GM19455 (cell line): ENCODE results near the gene C1orf141.
A peak's percentile ranks its signal among the peaks of the same experiment; 100 is the strongest.
"Not testable (repeated sequence)": the region's sequence is repeated elsewhere in the genome, so short reads cannot be mapped to it uniquely, and the experiment has no call there.

ENCODE experiments used
- ATAC-seq: cut with Tn5 transposase; IDR thresholded peaks from one replicate; pipeline ENCODE4 v1.9.1; 2021; ENCODE audit not compliant: unreplicated experiment

Gene C1orf141

DNA sequence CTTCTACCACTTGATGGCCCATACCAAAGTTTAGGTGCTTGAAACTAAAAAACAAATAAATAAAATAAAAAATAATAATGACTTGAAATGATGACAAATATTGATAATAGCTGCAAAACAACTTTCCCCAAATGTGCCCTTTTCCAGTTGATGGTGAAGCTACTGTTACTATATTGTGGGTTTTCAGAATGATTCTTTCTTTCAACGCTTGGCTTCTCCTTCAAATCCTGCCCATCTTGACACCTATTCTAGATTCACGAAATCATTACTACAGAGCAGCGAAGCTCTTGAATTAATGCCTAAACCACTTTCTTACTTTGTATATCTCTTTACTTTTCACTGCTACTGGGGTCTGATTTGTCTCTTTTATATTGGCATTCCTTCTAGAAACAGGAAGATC is 9.2 kb upstream of the C1orf141 start:
- no peak for ATAC-seq

- no peak for ATAC-seq
Measured at GRCh38 chr1:67142931-67143330, 8.2 kb upstream of the C1orf141 start.

GRCh38 chr1:67141832-67142231 is 7.1 kb upstream of the C1orf141 start:
- not testable (repeated sequence) for ATAC-seq

- ATAC-seq: no peak
Measured at GRCh38 chr1:67140460-67140859, 5.7 kb upstream of the C1orf141 start.

- ATAC-seq: no peak
Measured at GRCh38 chr1:67138813-67139499, 4.2 kb upstream of the C1orf141 start.

- no peak for ATAC-seq
Measured at GRCh38 chr1:67137307-67137753, 2.6 kb upstream of the C1orf141 start.

DNA sequence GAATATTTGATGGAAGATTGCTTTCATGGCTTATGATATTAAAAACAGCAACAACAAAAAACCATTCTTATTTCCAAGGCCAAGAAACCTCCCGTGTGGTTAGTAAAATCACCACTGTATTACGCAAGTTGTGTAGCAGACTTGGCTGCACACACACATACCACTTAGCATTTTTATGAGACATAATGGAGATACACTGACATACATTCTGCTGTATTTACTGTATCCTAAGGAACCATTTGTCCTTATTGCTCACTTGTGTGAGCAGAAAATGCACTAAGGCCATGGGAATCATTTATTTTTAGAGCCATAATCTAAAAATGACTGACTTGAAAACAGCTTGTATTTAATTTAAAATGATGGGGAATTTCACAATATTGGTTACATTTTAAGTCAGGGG is 584 bp upstream of the C1orf141 start:
- no peak for ATAC-seq

- no peak for ATAC-seq
Measured at GRCh38 chr1:67133177-67133576, 1.6 kb downstream of the C1orf141 start.

- ATAC-seq: no peak
Measured at GRCh38 chr1:67130673-67131072, 4.1 kb downstream of the C1orf141 start.

DNA sequence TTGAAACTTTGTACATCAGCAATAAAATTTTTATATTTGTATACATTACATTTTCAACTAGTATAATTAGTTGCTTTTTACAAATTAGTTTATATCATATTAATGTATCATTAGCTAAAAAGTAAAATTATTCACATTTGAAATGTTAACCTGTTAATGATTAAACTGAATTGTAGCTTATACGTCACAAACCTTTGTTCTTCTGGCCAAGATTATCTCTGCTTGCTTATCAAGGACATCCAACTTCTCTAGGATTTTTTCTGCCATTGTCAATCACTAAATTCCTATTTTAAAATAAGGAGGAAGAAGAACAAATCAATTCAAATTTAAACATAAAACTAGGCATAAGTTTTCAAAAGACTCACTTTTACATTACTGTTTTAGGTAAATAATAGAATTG is 7.8 kb downstream of the C1orf141 start:
- ATAC-seq: no peak

- ATAC-seq: no peak
Measured at GRCh38 chr1:67126111-67126746, 8.5 kb downstream of the C1orf141 start.

GRCh38 chr1:67124455-67124854 is 10.3 kb downstream of the C1orf141 start:
- no peak for ATAC-seq

- ATAC-seq: no peak
Measured at GRCh38 chr1:67120855-67121619, 13.7 kb downstream of the C1orf141 start.

- no peak for ATAC-seq
Measured at GRCh38 chr1:67118646-67119045, 16.1 kb downstream of the C1orf141 start.

- ATAC-seq: no peak
Measured at GRCh38 chr1:67118191-67118590, 16.6 kb downstream of the C1orf141 start.

- ATAC-seq: no peak
Measured at GRCh38 chr1:67114162-67114561, 20.6 kb downstream of the C1orf141 start.

DNA sequence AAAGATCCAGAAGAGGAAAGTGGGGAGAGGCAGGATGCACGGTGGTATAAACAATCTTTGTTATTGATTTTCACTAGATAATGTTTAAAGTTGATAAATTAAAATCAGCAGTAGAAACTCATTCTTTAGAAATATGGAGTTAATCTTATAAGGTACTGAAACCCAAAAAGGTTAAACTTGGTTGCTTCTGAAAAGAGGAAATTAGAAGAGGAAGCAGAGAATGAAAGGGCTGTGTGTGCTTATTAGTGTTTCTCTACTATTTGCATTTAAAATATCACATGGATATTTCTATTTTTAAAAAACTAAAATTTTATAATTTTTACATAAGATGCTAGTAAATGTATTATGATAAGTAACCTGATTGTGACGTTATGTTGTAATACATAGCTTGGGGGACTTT is 24.4 kb downstream of the C1orf141 start:
- ATAC-seq: peak; percentile 45

DNA sequence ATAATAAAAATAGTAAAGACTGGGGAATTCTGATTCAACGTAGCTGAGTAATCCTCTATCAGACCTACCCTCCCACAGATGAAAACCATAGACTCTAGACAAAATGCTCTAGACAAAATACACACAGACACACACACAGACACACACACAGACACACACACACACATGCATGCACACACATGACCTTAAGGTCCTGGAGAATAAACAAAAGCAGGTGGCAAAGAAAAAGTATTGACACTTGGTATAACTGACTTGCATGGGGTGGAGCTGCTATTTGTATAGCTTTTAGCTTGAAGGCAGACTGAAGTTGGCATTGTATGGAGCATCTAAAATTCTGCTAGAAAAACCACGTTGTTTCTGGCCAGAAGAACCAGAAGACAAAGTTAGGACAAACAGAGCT is 29.3 kb downstream of the C1orf141 start:
- no peak for ATAC-seq

DNA sequence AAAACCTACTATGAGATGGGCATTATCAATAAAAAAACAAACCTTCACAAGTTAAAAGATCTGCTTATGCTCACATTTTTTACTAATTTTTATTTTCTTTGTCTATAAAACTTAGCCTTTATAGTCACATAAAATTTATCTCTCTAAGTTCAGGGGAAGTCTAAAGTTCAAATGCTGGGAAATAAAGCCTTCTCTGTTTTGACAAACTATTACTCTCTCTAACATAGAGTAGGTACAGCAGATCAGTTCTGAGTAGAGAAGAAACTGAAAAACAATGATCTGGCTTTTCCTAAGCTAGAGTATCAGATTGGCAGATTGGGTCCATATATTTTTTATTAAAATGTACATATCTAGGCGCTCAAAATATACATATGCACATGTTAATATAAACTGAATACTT is 31.2 kb downstream of the C1orf141 start:
- ATAC-seq: no peak

- ATAC-seq: no peak
Measured at GRCh38 chr1:67100833-67101232, 33.9 kb downstream of the C1orf141 start.

DNA sequence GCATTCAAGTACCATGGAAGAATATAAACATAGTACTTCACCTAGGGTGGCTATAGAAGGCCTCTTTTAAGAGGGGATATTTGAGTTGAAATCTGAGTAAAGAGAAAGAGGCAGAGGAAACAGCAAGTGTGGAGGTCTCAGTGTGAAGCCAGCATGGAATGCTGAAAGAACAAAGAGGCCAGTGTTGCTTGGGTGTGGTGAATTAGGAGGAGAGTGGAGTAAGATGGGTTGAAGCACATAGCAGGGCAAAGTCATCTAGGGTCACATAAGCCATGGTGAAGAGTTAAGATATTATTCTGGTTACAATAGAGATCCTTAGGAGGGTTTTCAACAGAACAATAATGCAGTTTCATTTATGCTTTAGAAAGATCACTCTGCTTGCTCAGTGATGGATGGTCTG is 37.5 kb downstream of the C1orf141 start:
- no peak for ATAC-seq

- no peak for ATAC-seq
Measured at GRCh38 chr1:67094191-67094590, 40.6 kb downstream of the C1orf141 start.
